HFFc6 (cell line): ENCODE data around the gene SAE1. TPM values are rescaled to one million over a fixed set of nuclear protein-coding genes. Genes with fewer than 3 reads are reported as not detected.
A peak's percentile ranks its signal among the peaks of the same experiment; 100 is the strongest.

ENCODE experiments used
- DNase-seq: peaks from one replicate; pipeline ENCODE4 v3.0.0-alpha.2; 2018
- H3K27ac Mint-ChIP-seq: 2 replicates; pipeline ENCODE4 v1.8.0; 2020; ENCODE audit warnings: mild to moderate bottlenecking, mixed read lengths
- H3K27me3 Mint-ChIP-seq: 2 replicates; pipeline ENCODE4 v1.8.0; 2021; ENCODE audit warnings: mild to moderate bottlenecking, moderate library complexity, mixed read lengths; ENCODE audit not compliant: insufficient read depth
- H3K36me3 Mint-ChIP-seq: 2 replicates; pipeline ENCODE4 v1.8.0; 2021; ENCODE audit warnings: low read depth, mixed read lengths
- H3K4me1 Mint-ChIP-seq: 2 replicates; pipeline ENCODE4 v1.8.0; 2020; ENCODE audit warnings: low read depth, mixed read lengths
- H3K4me3 Mint-ChIP-seq: 2 replicates; pipeline ENCODE4 v1.8.0; 2020; ENCODE audit warnings: mild to moderate bottlenecking, moderate library complexity, mixed read lengths
- H3K9me3 Mint-ChIP-seq: 2 replicates; pipeline ENCODE4 v1.8.0; 2020; ENCODE audit warnings: mild to moderate bottlenecking, mixed read lengths
- total RNA-seq, 6 experiments: library from RNA; stranded (reverse); fragmentation: NEBNext Ultra II Directional; extraction: Animal tissue kit (Norgen Biotek cat#: 25700); gene quantifications; 2 replicates in 1 of 6; 3 replicates in 5 of 6; pipeline ENCODE4 v1.2.3, GENCODE V29; 2021
- TF ChIP-seq, protein P1 (sequence below): fragments of 200-600 bp; sonication (generic); IDR thresholded peaks from 2 replicates; pipeline ENCODE4 v1.5.0; 2021; ENCODE audit warnings: antibody characterized with exemption, mild to moderate bottlenecking

The SAE1 gene
- total RNA-seq, 6 experiments from 2014 or later: 158 to 181 (median 175) TPM

DNA sequence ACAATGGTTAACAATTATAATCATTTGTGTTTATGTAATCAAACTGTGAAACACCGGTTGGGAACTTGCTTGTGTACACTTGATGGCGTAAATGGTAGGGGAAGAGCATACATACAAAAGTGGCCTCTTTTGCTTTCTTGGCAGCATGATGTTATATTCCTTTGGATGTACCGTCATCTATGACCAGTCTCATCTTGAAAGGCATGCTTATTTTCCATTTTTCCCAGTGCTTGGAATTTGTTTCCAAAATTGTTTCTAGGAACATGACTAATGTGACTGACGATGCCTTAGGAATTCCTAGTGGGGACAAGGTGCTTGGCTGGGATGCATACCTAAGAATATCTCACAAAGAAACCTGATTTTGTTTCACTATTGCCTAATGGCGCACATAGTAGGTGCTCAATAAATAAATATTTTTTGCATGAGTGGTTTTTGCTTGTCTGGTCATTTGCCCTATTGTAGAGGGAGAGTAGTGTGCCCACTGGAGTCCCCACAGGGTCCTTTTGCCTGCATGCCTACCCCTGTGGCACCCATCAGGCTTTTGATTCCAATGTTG is 45.5 kb downstream of the SAE1 start:
- peak overlapping the region; percentile 95 for H3K27ac Mint-ChIP-seq
- H3K9me3 Mint-ChIP-seq: no peaks in the 10 kb centered on the region
- H3K36me3 Mint-ChIP-seq: peaks cover 35% of the 10 kb centered on the region
- H3K4me1 Mint-ChIP-seq: peaks cover 46% of the 10 kb centered on the region
- no peaks in the 10 kb centered on the region; the same call in 1 of the 2 replicates for H3K27me3 Mint-ChIP-seq
- TF ChIP-seq, protein P1, sequence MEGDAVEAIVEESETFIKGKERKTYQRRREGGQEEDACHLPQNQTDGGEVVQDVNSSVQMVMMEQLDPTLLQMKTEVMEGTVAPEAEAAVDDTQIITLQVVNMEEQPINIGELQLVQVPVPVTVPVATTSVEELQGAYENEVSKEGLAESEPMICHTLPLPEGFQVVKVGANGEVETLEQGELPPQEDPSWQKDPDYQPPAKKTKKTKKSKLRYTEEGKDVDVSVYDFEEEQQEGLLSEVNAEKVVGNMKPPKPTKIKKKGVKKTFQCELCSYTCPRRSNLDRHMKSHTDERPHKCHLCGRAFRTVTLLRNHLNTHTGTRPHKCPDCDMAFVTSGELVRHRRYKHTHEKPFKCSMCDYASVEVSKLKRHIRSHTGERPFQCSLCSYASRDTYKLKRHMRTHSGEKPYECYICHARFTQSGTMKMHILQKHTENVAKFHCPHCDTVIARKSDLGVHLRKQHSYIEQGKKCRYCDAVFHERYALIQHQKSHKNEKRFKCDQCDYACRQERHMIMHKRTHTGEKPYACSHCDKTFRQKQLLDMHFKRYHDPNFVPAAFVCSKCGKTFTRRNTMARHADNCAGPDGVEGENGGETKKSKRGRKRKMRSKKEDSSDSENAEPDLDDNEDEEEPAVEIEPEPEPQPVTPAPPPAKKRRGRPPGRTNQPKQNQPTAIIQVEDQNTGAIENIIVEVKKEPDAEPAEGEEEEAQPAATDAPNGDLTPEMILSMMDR: no peak; the same call in 1 of the 2 replicates
- peak overlapping the region; percentile 60 for H3K4me3 Mint-ChIP-seq
- DNase-seq: peak; percentile 81

DNA sequence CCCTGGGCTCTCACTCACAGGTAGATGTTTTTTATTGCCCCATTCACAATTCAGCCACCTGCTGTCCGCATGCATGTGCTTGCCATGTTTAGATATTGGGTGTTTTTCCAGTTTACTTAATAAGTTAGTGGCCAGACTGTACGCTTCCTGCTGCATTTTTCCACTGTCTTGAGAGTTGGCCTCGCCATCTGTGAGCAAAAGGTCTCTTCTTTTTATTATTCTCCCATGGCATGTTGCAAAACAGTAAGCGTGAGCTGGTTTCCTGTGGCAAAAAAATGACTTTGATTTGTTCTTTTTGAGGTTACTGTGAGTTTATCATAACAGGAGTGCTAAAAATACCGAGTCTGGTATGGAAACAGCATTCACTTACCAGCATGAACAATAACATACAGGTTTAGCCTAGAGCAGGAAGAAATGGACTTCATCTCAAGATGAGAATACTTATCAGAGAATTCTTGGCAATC is 46.0 kb downstream of the SAE1 start:
- peaks cover 46% of the 10 kb centered on the region for H3K4me1 Mint-ChIP-seq
- H3K4me3 Mint-ChIP-seq: peak overlapping the region; percentile 60
- DNase-seq: peak; percentile 89
- H3K27me3 Mint-ChIP-seq: no peaks in the 10 kb centered on the region; the same call in 1 of the 2 replicates
- H3K27ac Mint-ChIP-seq: peak overlapping the region; percentile 95
- TF ChIP-seq, protein P1: no peak; the same call in 1 of the 2 replicates
- H3K36me3 Mint-ChIP-seq: peaks cover 35% of the 10 kb centered on the region
- H3K9me3 Mint-ChIP-seq: no peaks in the 10 kb centered on the region

DNA sequence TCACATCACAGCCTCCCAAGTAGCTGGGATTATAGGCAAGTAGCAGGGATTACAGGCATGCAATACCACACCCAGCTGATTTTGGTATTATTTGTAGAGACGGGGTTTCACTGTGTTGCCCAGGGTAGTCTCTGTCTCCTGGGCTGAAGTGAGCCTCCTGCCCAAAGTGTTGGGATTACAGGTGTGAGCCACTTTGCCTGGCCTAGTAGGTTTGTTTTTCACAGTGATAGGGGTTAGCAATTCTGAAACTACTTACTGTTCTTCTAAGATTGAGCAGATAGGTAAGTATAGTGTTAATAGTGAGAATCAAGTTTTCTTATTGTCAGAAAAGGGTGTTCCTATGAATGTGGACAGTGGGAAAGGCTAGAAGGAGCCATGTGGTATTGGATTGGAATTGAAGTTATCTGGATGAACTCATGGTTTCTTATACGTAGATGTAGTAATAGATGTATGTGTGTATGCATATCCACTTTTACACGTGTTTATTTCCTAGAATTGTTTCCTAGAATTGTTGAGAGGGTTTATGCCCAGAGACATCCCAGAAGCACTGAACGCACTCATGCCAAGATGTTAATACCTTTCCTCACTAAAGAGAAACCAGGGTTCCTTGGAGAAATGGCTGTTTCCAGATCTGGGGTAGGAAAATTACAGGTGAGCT is 49.1 kb downstream of the SAE1 start:
- DNase-seq: no peak
- no peak overlapping the region for H3K4me3 Mint-ChIP-seq
- H3K9me3 Mint-ChIP-seq: no peaks in the 10 kb centered on the region
- peaks cover 32% of the 10 kb centered on the region for H3K4me1 Mint-ChIP-seq
- peaks cover 1% of the 10 kb centered on the region; the same call in 1 of the 2 replicates for H3K27me3 Mint-ChIP-seq
- H3K27ac Mint-ChIP-seq: no peak overlapping the region; the same call in 1 of the 2 replicates
- TF ChIP-seq, protein P1: no peak
- H3K36me3 Mint-ChIP-seq: peaks cover 29% of the 10 kb centered on the region

DNA sequence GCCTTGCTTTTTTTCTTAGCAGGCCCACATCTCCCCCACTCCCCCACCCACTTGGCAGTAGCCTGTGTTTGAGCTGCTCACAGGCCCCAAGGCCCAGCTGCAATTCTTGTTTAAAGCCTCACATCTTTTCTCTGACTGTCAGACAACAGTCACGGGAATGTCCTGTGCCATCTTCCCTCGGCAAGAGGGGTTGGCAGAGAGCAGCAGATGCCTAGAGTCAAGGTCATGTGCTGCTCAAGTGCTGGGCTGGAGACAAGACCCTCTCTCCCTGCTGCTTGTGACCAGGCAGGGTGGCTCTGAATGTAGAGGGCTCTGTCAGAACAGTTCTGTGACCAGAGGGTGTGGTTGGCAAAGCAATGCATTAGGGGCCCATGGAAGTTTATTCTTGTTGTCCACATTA is 53.0 kb downstream of the SAE1 start:
- Mint-ChIP-seq H3K4me3 (no peak overlapping the region), H3K4me1 (peaks cover 13% of the 10 kb centered on the region), H3K9me3 (no peaks in the 10 kb centered on the region), H3K36me3 (peaks cover 30% of the 10 kb centered on the region), H3K27me3 (peaks cover 1% of the 10 kb centered on the region; the same call in 1 of the 2 replicates), H3K27ac (no peak overlapping the region)
- TF ChIP-seq, protein P1: no peak
- DNase-seq: no peak

DNA sequence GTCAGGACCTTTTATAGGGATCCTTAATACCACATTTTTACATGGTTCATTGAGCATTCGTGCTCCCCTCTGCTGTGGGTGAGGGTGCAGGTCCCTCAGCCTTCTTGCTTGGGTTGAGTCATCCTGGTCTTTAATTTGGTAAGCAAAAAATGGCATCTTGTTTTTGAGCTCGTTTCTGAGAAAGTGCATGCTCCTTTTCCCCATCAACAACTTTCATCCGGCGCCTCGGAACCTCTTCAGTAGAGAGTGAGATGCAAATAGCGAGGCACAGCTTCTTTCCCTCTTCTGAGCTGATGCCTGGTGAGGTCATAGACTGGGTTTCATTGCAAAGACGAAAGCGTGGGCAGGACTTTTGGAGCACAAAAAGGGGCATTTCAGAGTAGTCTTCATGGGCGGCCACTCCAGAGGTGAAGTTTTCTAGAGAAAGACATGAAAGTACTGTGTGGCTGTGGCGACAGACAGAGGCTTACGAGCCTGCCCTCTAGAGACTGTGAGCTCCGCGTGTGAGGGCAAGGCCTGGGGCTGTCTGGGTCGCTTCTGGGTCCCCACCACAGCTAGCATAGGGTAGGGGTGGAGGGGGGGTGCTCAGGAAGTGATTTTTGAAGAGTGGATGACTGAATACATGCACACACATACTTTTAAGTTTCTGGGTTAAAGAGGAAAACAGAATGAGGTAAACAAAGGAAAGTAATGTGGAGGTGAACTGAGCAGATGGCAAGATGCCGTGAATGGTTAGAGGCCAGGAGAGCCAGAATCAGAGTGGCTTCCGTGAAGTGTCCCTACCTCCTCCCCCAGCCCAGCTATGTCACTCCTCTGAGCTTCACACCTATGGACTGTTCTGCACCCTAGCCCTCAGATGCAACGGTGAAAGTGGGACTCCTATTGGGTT is 56.1 kb downstream of the SAE1 start:
- Mint-ChIP-seq H3K4me3 (no peak overlapping the region), H3K9me3 (no peaks in the 10 kb centered on the region), H3K36me3 (peaks cover 26% of the 10 kb centered on the region), H3K27me3 (peaks cover 3% of the 10 kb centered on the region; the same call in 1 of the 2 replicates), H3K27ac (no peak overlapping the region), H3K4me1 (peaks cover 38% of the 10 kb centered on the region)
- TF ChIP-seq, protein P1: no peak
- no peak for DNase-seq
